Neuronal stem cell (in vitro differentiated cells): ENCODE measurements around the gene KLHL7.
A peak's percentile ranks its signal among the peaks of the same experiment; 100 is the strongest.

Experiments used
- DNase-seq: peaks from one replicate; pipeline ENCODE4 v3.0.0-alpha.2; 2013; ENCODE audit warnings: low spot score
- H2AFZ ChIP-seq: one replicate; pipeline ENCODE4 v1.6.1; 2013; ENCODE audit warnings: mild to moderate bottlenecking, low read length, inconsistent platforms
- H2AK5ac ChIP-seq: 2 replicates; pipeline ENCODE4 v1.6.1; 2013; ENCODE audit warnings: low read depth, mild to moderate bottlenecking, inconsistent platforms, low read length, moderate library complexity, mixed read lengths
- H2BK120ac ChIP-seq: 2 replicates; pipeline ENCODE4 v1.6.1; 2013; ENCODE audit warnings: low read depth, mild to moderate bottlenecking, inconsistent platforms, low read length, moderate library complexity, mixed read lengths
- H2BK12ac ChIP-seq: one replicate; pipeline ENCODE4 v1.6.1; 2013; ENCODE audit warnings: low read length, inconsistent platforms
- H2BK15ac ChIP-seq: 2 replicates; pipeline ENCODE4 v1.6.1; 2013; ENCODE audit warnings: mild to moderate bottlenecking, low read length, inconsistent platforms, mixed read lengths
- H2BK5ac ChIP-seq: one replicate; pipeline ENCODE4 v1.6.1; 2013; ENCODE audit warnings: inconsistent platforms, mild to moderate bottlenecking, low read length, moderate library complexity
- H3K14ac ChIP-seq: one replicate; pipeline ENCODE4 v1.6.1; 2013; ENCODE audit warnings: low read length, inconsistent platforms
- H3K18ac ChIP-seq: 2 replicates; pipeline ENCODE4 v1.6.1; 2013; ENCODE audit warnings: low read length, inconsistent platforms
- H3K23ac ChIP-seq: 2 replicates; pipeline ENCODE4 v1.6.1; 2013; ENCODE audit warnings: low read depth, mild to moderate bottlenecking, mixed read lengths, low read length, inconsistent platforms; ENCODE audit not compliant: poor library complexity
- H3K27ac ChIP-seq: replicated peaks from 3 replicates; pipeline ENCODE4 v1.5.1; 2013; ENCODE audit warnings: low read length, inconsistent platforms
- H3K27me3 ChIP-seq, 3 experiments: 2 replicates each; pipeline ENCODE4 v1.6.1; 2013; ENCODE audit warnings: low read length in 3 of 3, mild to moderate bottlenecking in 2 of 3, inconsistent platforms in 1 of 3, low read depth in 1 of 3, mixed read lengths in 1 of 3, moderate library complexity in 1 of 3; ENCODE audit not compliant: control insufficient read depth in 3 of 3, insufficient read depth in 3 of 3
- H3K36me3 ChIP-seq, 2 donors: replicated peaks in 1 of 2; 2 replicates each; pipeline ENCODE4 v1.6.1; 2013; ENCODE audit warnings: low read length in 2 of 2; ENCODE audit not compliant: control insufficient read depth in 2 of 2, insufficient read depth in 2 of 2
- H3K4ac ChIP-seq: 2 replicates; pipeline ENCODE4 v1.6.1; 2013; ENCODE audit warnings: inconsistent platforms, mild to moderate bottlenecking, low read length, moderate library complexity
- H3K4me1 ChIP-seq, 2 donors: 1 replicate in 1 of 2; 2 replicates in 1 of 2; pipeline ENCODE4 v1.6.1; 2013; ENCODE audit warnings: low read length in 2 of 2, low read depth in 1 of 2; ENCODE audit not compliant: control insufficient read depth in 2 of 2, insufficient read depth in 1 of 2
- H3K4me2 ChIP-seq: one replicate; pipeline ENCODE4 v1.6.1; 2013; ENCODE audit warnings: mild to moderate bottlenecking, low read length, inconsistent platforms; ENCODE audit not compliant: insufficient read depth, poor library complexity, severe bottlenecking
- H3K4me3 ChIP-seq, 2 donors: 2 replicates each; pipeline ENCODE4 v1.5.1; 2013; ENCODE audit warnings: low read length in 2 of 2, mild to moderate bottlenecking in 2 of 2, inconsistent platforms in 1 of 2, moderate library complexity in 1 of 2
- H3K79me1 ChIP-seq: one replicate; pipeline ENCODE4 v1.6.1; 2013; ENCODE audit warnings: low read depth, mild to moderate bottlenecking, inconsistent platforms, low read length, moderate library complexity
- H3K9ac ChIP-seq: one replicate; pipeline ENCODE4 v1.6.1; 2013; ENCODE audit warnings: mild to moderate bottlenecking, low read depth, low read length, inconsistent platforms; ENCODE audit not compliant: poor library complexity
- H3K9me3 ChIP-seq, 2 donors: replicated peaks in 1 of 2; 2 replicates each; pipeline versions ENCODE3 to v1.6.1; 2013; ENCODE audit warnings: low read length in 2 of 2, mild to moderate bottlenecking in 2 of 2, inconsistent platforms in 1 of 2, low read depth in 1 of 2, mixed read lengths in 1 of 2, moderate library complexity in 1 of 2; ENCODE audit not compliant: control insufficient read depth in 2 of 2, insufficient read depth in 1 of 2
- H4K8ac ChIP-seq: one replicate; pipeline ENCODE4 v1.6.1; 2013; ENCODE audit warnings: low read depth, mild to moderate bottlenecking, inconsistent platforms, low read length, moderate library complexity
- H4K91ac ChIP-seq: one replicate; pipeline ENCODE4 v1.6.1; 2013; ENCODE audit warnings: low read length, low read depth, mild to moderate bottlenecking, inconsistent platforms; ENCODE audit not compliant: poor library complexity
- WGBS, 2 donors: extraction: QIAGEN DNeasy Blood & Tissue Kit; methylation state at CpG; one replicate each; pipeline ENCODE4 v1.1.7; 2013; ENCODE audit warnings: missing lambda C conversion rate in 2 of 2, mixed read lengths in 1 of 2; ENCODE audit not compliant: insufficient read length in 2 of 2, insufficient replicate concordance in 1 of 2; ENCODE audit errors: extremely low coverage in 2 of 2; 5-methylcytosine and 5-hydroxymethylcytosine counted together

The KLHL7 gene

DNA sequence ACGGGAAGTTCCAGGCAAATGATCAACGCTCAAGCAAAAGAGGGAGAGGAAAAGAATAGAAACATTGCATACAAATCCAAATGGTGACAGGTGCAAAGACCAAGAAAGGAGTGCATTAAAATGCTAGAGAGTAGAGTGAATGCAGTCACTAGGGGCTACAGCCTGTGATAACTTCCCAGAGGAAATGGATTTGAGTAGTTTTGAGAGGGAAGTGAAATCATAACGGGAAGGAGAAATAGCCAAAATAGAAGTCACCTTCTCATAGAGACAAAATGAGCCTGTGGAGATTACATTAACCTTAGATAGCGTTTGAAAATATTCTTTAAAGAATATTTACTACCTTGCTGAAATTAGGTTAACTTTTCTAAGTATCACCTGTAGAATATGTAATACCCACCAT lies 102.7 kb downstream of the KLHL7 start:
- Histone ChIP-seq H2AFZ (no peak overlapping the region), H3K18ac (no peak overlapping the region), H3K27ac (no peak overlapping the region), H3K36me3 (peaks cover 0 to 18% of the 10 kb centered on the region in 2 donors), H2AK5ac (no peak overlapping the region), H4K8ac (no peak overlapping the region), H3K23ac (no peak overlapping the region), H3K9me3 (no peaks in the 10 kb centered on the region), H3K4me1 (no peaks in the 10 kb centered on the region), H3K4me2 (no peak overlapping the region), H2BK120ac (no peak overlapping the region), H3K4me3 (no peak overlapping the region), H2BK15ac (no peak overlapping the region), H3K27me3 (no peaks in the 10 kb centered on the region), H3K14ac (no peak overlapping the region), H4K91ac (no peak overlapping the region), H3K9ac (no peak overlapping the region), H3K79me1 (no peaks in the 10 kb centered on the region), H3K4ac (no peak overlapping the region), H2BK12ac (no peak overlapping the region), H2BK5ac (no peak overlapping the region)
- DNase-seq: no peak
- WGBS, 2 donors: no CpG with 5 or more reads among the region's 4 CpGs

DNA sequence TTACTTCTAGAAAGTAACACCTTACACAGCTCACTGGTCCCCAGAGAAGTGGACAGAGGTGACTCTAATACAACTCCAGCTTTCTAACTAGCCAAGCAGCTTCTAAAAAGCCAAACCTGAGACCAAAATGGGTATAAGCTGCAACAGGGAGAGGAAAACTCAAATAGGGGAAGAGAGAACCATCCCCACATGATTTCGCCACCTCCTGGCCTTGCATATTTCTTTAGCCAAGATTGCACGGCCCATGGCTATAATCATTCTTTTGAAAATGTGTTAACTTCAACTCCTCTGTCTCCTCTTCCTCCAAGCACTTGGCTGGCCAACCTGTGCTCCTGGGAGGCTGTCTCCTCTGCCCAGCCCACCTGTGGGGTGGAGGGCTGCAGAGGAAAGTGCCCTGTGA lies 104.9 kb downstream of the KLHL7 start:
- Histone ChIP-seq H3K4me3 (peak overlapping the region in 1 of 2 donors; percentile 62), H2AK5ac (peak overlapping the region; percentile 32), H3K4ac (no peak overlapping the region), H3K27me3 (no peaks in the 10 kb centered on the region), H3K4me2 (no peak overlapping the region), H2BK12ac (no peak overlapping the region), H3K23ac (peak overlapping the region; percentile 45), H2BK120ac (no peak overlapping the region), H3K27ac (no peak overlapping the region), H2BK15ac (no peak overlapping the region), H3K4me1 (no peaks in the 10 kb centered on the region), H3K14ac (no peak overlapping the region), H2AFZ (no peak overlapping the region), H4K91ac (no peak overlapping the region), H3K9me3 (no peaks in the 10 kb centered on the region), H2BK5ac (no peak overlapping the region), H3K79me1 (no peaks in the 10 kb centered on the region), H3K18ac (no peak overlapping the region), H3K9ac (no peak overlapping the region), H3K36me3 (peaks cover 0 to under 1% of the 10 kb centered on the region in 2 donors), H4K8ac (no peak overlapping the region)
- no peak for DNase-seq
- no CpG with 5 or more reads among the region's 2 CpGs for WGBS, 2 donors

GRCh38 chr7:23211589-23211988 lies 106.0 kb downstream of the KLHL7 start:
- WGBS, 2 donors: no CpG with 5 or more reads among the region's 11 CpGs
- no peak overlapping the region for H3K14ac ChIP-seq
- H3K23ac ChIP-seq: no peak overlapping the region
- H3K9me3 ChIP-seq: no peaks in the 10 kb centered on the region
- H3K27me3 ChIP-seq: no peaks in the 10 kb centered on the region
- no peak overlapping the region for H3K27ac ChIP-seq
- H3K4me2 ChIP-seq: no peak overlapping the region
- no peaks in the 10 kb centered on the region for H3K36me3 ChIP-seq
- no peak overlapping the region for H4K8ac ChIP-seq
- H3K4ac ChIP-seq: no peak overlapping the region
- no peak overlapping the region for H2AK5ac ChIP-seq
- no peak overlapping the region for H3K4me3 ChIP-seq
- H3K9ac ChIP-seq: no peak overlapping the region
- H2BK120ac ChIP-seq: no peak overlapping the region
- H2BK12ac ChIP-seq: no peak overlapping the region
- H2BK5ac ChIP-seq: no peak overlapping the region
- no peak overlapping the region for H3K18ac ChIP-seq
- H3K4me1 ChIP-seq: no peaks in the 10 kb centered on the region
- no peak for DNase-seq
- no peak overlapping the region for H2AFZ ChIP-seq
- H3K79me1 ChIP-seq: no peaks in the 10 kb centered on the region
- H4K91ac ChIP-seq: no peak overlapping the region
- H2BK15ac ChIP-seq: no peak overlapping the region

DNA sequence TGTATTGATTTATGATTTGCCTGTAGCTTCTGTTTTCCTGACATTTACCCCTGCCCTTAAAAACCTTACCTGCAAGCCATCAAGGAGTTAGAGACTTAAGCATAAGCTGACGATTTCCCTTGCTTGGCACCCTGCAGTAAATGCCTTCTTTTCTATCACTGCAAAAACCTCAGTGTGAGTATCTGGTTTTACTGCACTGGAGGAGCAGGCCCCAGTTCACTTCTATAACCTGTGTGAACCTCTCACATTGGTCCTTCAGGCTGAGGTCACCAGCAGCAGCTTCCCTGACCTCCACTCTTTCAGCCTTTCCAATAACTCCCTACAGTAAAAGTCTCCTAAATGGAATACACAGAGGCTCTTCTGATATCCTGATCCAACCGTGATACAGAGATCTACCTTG lies 106.8 kb downstream of the KLHL7 start:
- Histone ChIP-seq H3K36me3 (no peaks in the 10 kb centered on the region), H4K91ac (no peak overlapping the region), H2AK5ac (no peak overlapping the region), H2BK15ac (no peak overlapping the region), H3K18ac (no peak overlapping the region), H3K4ac (no peak overlapping the region), H3K4me3 (no peak overlapping the region), H3K27me3 (no peaks in the 10 kb centered on the region), H3K9ac (no peak overlapping the region), H3K9me3 (no peaks in the 10 kb centered on the region), H3K4me1 (no peaks in the 10 kb centered on the region), H2BK5ac (no peak overlapping the region), H4K8ac (no peak overlapping the region), H3K14ac (no peak overlapping the region), H2BK120ac (no peak overlapping the region), H3K27ac (no peak overlapping the region), H3K79me1 (no peaks in the 10 kb centered on the region), H3K4me2 (no peak overlapping the region), H2AFZ (no peak overlapping the region), H3K23ac (no peak overlapping the region), H2BK12ac (no peak overlapping the region)
- no CpG with 5 or more reads among the region's 2 CpGs for WGBS, 2 donors
- DNase-seq: no peak
